IPS-NIHi11 (cell line): ENCODE data around the gene NOL9.
"Not testable (repeated sequence)": the region's sequence is repeated elsewhere in the genome, so short reads cannot be mapped to it uniquely, and the experiment has no call there.

Source experiments
- DNase-seq: peaks from one replicate; pipeline ENCODE4 v3.0.0; 2012; ENCODE audit warnings: mixed read lengths, low spot score

Gene NOL9

GRCh38 chr1:6572653-6573383 lies 18.5 kb upstream of the NOL9 start:
- no peak for DNase-seq

DNA sequence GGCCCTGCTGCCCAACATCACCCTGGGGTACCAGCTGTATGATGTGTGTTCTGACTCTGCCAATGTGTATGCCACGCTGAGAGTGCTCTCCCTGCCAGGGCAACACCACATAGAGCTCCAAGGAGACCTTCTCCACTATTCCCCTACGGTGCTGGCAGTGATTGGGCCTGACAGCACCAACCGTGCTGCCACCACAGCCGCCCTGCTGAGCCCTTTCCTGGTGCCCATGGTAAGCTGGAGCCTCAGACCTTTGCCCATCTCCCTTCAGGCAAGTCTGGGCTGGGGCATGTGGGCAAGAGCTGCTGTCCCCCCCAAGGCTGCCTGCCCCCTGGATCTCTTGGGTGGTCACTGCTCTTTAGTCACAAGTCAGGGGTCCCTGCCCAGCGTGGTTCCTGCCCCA lies 16.7 kb upstream of the NOL9 start:
- DNase-seq = no peak

DNA sequence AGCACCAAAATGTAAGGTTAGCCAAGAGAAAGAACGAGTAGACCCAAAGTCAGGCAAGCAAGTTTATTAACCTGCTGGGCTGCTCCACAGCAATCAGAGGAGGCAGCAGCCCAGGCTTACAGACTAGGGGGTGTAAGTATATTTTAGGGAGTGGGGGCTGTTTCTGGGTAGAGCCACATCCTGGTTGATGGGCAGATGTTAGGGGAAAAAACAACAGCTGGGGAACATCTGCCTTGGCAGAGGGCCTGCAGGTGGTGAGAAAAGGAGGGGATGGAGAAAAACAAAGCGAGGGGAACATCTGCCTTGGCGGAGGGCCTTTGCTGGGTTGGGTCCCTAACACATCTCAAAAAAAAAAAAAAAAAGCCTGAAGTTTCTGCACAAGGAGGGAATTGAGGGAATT lies 15.8 kb upstream of the NOL9 start:
- DNase-seq = no peak

GRCh38 chr1:6569033-6569432 lies 14.7 kb upstream of the NOL9 start:
- DNase-seq = no peak

DNA sequence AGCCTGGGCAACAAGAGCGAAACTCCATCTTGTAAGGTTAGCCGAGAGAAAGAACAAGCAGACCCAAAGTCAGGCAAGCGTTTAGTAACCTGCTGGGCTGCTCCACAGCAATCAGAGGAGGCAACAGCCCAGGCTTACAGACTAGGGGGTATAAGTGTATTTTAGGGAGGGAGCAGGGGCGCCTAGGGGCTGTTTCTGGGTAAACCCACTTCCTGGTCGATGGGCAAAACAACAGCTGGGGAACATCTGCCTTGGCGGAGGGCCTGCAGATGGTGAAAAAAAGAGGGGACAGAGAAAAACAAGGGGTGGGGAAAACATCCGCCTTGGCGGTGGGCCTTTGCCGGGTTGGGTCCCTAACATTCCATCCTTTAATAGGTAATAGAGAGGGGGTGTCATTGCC lies 6.0 kb upstream of the NOL9 start:
- no peak for DNase-seq

- not testable (repeated sequence) for DNase-seq
Measured at GRCh38 chr1:6559161-6559560, 4.8 kb upstream of the NOL9 start.

DNA sequence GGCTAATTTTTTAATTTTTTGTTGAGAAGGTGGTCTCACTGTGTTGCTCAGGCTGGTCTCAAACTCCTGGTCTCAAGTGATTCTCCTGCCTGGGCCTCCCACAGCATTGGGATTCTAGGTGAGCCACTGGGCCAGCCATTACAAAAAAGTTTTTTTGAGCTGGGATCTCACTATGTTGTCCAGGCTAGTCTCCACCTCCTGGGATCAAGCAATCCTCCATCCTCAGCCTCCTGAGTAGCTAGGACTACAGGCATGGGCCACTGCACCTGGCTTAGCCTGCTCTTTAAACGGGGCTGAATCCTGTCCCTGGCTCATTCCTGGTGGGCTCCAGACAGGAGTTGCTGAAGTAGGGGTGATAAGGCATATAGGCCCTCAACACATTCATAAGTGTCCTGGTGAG lies 3.3 kb upstream of the NOL9 start:
- DNase-seq = no peak

GRCh38 chr1:6554907-6555778 lies 830 bp upstream of the NOL9 start, which contains the start of gene TAS1R1:
Gene TAS1R1, plus strand, starts transcription at chr1:6555307. Its CDS starts 67 bp downstream, at chr1:6555374.
- no peak for DNase-seq

DNA sequence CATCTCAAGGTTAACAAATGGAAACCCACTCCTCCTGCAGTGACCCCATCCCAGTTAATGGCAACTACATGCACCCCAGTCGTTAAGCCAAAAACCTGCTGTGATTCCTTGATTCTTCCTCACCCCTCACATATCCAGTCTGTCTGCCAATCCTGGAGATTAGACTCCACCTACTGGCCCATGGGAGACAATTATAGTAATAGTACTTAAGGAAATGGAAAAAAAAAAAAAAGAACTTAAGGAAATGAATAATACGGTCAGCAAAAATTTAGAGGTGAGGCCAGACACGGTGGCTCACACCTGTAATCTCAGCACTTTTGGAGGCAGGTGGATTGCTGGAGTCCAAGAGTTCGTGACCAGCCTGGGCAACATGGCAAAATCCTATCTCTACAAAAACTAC lies 7.0 kb downstream of the NOL9 start:
- no peak for DNase-seq

DNA sequence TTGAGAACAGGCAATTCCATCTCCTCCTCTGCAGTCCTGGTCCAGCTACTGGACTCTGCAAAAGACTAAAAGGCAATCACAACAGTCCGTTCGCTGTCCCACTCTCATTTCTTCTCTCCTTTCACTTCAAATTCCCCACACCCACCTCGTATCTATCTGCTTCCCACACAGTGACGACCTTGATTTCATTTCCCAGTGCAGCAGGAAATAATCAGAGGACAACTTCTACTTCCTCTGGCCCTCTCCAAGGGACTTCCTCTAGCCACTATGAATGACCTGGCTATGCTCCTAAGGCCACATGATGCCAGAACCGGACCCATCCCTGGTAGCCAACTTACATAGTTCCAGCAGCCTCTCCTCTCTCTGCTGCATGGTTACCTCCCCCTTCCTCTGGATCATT lies 8.0 kb downstream of the NOL9 start:
- DNase-seq = no peak

DNA sequence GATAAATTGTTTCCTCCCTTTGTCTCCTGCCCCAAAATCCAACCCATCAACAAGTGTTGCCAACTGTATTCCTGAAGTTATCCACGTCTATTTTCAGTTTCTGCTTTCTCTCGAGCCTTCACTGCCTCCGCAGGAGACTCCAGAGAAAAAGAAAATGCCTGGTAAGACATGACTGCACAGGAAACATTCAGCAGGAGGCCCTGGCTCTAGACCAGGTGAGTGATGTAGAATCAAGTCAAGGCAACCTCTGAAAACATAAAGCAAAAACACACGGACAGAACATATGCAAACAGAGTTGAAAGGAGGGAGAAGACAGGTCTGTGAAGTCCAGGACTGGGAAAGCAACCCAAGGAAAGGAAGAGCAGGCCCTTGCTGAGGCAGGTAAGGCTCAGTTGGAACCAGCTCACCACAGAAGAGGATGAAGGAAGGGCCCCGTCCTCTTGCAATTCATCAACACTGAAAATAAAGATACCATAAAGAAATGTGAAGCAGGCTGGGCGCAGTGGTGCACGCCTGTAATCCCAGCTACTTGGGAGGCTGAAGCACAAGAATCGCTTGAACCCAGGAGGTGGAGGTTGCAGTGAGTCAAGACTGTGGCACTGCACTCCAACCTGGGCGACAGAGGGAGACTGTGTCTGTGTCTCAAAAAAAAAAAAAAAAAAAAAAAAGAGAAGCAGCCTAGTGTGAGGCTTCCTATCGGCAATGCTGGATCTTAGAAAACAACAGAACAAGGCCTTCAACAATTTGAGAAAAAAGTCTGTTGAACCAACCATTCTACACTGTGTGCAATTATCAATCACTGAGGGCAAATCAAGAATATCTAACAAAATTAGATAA lies 8.8 kb downstream of the NOL9 start:
- no peak for DNase-seq

DNA sequence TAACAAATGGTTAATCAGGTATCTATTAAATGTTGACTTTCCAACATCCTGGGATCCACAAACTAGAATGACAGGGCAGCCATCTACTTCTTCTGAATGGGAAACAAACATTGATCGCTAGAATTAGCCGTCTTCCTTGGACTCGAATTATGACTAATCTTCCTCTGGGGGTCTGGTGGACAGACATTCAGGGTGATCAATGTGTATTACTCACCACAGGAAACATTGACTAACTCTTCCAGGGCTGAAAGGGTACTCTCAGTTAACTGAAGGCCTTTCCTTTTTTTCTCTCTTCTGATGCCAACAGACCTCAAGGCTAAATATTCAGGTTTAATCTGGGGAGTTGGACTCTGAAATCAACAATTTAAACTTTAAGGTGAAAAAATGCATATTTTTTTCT lies 9.5 kb downstream of the NOL9 start:
- DNase-seq = no peak

GRCh38 chr1:6538956-6539355 lies 15.4 kb downstream of the NOL9 start:
- DNase-seq = no peak

DNA sequence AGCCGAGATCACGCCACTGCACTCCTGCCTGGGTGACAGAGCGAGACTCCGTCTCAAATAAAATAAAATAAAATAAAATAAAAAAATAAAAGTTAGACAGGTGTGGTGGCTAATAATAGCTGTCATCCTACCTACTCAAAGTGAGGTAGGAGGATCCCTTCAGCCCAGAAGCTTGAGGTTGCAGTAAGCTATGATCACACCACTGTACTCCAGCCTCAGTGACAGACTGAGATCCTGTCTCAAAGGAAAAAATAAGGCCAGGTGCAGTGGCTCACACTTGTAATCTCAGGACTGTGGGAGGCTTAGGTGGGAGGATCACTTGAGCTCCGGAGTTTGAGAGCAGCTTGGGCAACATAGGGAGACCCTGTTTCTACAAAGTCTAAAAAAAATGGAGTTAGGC lies 18.0 kb downstream of the NOL9 start:
- DNase-seq = no peak

- DNase-seq = no peak
Measured at GRCh38 chr1:6535214-6535613, 19.1 kb downstream of the NOL9 start.

DNA sequence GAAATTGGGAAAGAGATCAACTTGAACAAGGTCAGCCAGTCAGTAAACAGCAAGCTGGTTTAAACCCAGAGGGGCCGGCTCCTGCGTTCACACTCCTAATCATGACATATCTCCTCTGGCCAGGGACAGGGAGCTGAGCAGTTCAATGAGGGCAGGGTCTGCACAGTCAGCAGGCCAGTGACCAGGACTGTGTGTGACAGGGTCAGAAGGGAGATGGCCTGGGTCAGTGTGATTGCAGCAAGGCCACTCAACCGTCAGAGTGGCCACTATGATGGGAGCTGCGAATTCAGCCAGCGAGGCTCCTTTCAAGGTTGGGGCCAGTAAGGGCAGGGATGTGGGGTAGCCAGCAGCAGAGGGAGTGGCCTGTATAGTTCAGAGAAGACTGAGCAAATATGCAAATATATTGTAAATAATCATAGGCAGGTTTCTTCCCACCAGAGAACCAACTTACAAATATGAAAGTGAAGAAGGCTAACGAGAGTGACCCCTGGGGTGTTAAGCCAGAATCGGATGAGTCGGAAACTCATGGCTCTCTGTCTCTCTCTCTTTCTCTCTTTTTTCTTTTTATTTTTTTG lies 20.0 kb downstream of the NOL9 start:
- no peak for DNase-seq

GRCh38 chr1:6531996-6532395 lies 22.3 kb downstream of the NOL9 start:
- DNase-seq = no peak

DNA sequence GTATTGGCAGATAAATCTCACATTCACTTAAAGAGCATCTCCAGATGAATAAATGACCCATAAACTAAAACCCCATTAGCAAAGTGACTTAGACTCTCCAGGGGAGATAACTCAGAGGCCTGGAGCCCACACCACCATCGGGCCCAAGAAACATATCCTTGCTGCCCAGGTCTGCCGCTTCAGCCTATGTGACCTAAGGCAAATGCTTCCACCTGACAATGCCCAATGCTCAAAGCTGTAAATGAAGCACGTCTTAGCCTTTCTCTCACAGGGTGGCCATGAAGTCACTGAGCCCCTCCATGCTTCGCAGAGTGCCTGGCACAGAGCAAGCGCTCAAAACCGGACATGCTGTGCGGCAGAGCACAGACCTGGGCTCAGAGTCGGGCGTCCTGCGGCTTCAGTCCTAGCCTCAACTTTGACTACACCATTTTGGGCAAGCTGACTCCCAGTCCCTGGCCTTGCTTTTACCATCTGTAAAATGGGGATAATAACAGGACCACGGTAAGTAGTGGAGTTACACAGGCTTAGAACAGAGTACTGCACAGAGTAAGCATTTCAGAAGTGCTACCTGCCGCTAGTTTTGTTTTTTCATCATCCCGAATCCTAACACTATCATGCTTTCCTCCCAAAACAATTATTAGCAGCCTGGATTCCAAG lies 23.7 kb downstream of the NOL9 start:
- no peak for DNase-seq

DNA sequence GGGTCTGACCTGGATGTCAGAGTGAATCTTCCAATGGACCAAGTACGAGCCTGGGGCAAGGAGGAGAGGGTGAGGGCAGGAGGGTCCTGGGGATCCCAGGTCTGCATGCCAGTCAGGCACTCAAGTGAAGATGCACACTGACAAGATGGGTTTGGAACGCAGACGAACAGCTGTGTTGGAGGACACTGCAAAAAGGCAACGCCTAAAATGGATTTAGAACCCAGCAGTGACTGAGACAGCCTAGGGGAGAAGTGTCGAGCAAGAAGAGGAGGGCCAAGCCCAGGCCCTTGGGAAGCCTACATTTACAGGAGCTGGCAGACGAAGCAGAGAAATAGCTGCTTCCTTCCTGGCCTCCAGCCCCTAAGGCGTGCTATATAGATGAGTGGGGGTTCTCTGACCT lies 25.8 kb downstream of the NOL9 start:
- DNase-seq = no peak

GRCh38 chr1:6526316-6526715 lies 28.0 kb downstream of the NOL9 start:
- DNase-seq = no peak

GRCh38 chr1:6523566-6523965 lies 30.7 kb downstream of the NOL9 start:
- peak; percentile 83 for DNase-seq

DNA sequence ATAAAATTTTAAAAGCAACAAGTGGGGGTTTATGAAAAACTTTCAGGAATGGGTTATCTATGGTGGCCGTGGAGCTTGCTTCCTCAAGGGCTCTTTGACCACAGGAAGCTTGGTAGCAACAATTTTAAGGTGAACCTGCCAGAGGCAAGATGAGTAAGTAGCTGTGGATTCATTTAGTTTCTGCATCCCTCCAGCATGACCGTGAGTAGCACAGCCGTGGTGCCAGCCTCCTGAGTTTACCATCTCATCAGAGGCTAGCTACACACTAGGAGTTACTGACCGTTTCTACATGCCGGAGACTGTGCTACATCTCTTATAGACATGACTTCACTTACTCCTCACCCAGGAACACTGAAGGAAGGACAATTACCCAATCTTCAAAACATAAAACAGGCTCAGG lies 32.8 kb downstream of the NOL9 start:
- no peak for DNase-seq
